Activated T-cell treated with anti-CD3 and anti-CD28 coated beads, Interleukin-2, amount 50 U/mL, for 4 hours (primary cell): ENCODE data around the gene HOXA9. TPM values are rescaled to one million over a fixed set of nuclear protein-coding genes. Genes with fewer than 3 reads are reported as not detected.

Experiments
- ATAC-seq, 2 donors: fragments of 200-7000 bp; cut with Tn5 transposase; one replicate each; pipeline ENCODE4 v1.10.0; 2021
- DNase-seq: peaks from one replicate; pipeline ENCODE4 v3.0.0-alpha.2; 2020
- H3K27me3 Mint-ChIP-seq: one replicate; pipeline ENCODE4 v1.8.0; 2021; ENCODE audit warnings: low read depth, mixed read lengths
- H3K36me3 Mint-ChIP-seq: one replicate; pipeline ENCODE4 v1.8.0; 2022; ENCODE audit warnings: mixed read lengths; ENCODE audit not compliant: insufficient read depth
- H3K4me1 Mint-ChIP-seq: one replicate; pipeline ENCODE4 v1.8.0; 2021; ENCODE audit warnings: low read depth, mixed read lengths
- H3K4me3 Mint-ChIP-seq: one replicate; pipeline ENCODE4 v1.8.0; 2021; ENCODE audit warnings: mild to moderate bottlenecking, moderate library complexity, mixed read lengths
- H3K9me3 Mint-ChIP-seq: one replicate; pipeline ENCODE4 v1.8.0; 2021; ENCODE audit warnings: mixed read lengths
- total RNA-seq, 3 donors: library from RNA; stranded (reverse); gene quantifications; one replicate each; pipeline ENCODE4 v1.2.1, GENCODE V29; 2021

The HOXA9 gene
- total RNA-seq, 3 donors from 2014 or later, result 0.28 to 0.76 TPM; not detected in 1

DNA sequence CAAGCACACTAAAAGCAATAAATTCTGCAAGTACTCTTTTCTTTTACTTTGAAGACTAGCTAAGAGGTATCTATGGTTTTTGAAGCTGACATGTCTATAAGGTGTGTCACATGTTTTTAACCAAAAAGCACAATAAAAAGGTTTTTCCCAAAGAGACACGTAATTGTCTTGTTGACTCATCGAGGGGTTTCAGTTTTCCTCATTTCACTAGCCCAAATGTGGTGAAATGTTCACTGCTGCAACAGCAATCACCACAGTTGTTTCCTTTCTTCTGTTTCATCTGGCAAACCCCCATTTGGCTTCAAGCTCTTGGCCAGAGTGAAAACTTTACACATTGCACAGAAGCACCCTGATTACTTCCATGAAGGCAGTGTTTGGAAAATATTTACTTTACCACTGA, 30.9 kb downstream of the HOXA9 start:
- ATAC-seq (peak; percentile 57 to 68), DNase-seq (no peak)
- Mint-ChIP-seq H3K27me3 (peaks cover 62% of the 10 kb centered on the region), H3K4me1 (peaks cover 13% of the 10 kb centered on the region), H3K36me3 (no peaks in the 10 kb centered on the region), H3K9me3 (no peaks in the 10 kb centered on the region), H3K4me3 (no peak overlapping the region)

- DNase-seq, result no peak
- H3K4me3 Mint-ChIP-seq, result no peak overlapping the region
- ATAC-seq, result no peak
- H3K27me3 Mint-ChIP-seq, result peaks cover 62% of the 10 kb centered on the region
- H3K9me3 Mint-ChIP-seq, result no peaks in the 10 kb centered on the region
- H3K4me1 Mint-ChIP-seq, result peaks cover 13% of the 10 kb centered on the region
- no peaks in the 10 kb centered on the region for H3K36me3 Mint-ChIP-seq
Observed at GRCh38 chr7:27133409-27134231, 31.7 kb downstream of the HOXA9 start.

DNA sequence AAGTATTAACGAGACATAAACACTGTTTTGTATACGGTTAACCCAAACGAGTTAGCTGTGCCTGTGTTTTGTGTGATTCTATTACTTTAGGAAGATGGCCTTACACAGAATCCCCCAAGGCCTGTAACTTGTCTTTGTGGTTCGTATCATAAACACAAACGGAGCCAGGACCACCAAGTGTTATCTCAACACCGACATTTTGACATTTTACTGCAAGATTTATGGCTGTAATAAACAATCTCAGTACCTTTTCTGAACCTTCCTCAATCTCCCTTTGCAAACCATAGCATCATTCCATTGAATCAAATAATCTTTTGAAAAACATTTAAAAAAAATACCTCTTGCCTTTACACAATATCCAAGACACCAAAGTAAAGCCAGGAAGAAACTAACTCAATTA, 32.4 kb downstream of the HOXA9 start:
- Mint-ChIP-seq H3K27me3 (peaks cover 59% of the 10 kb centered on the region), H3K4me1 (peaks cover 13% of the 10 kb centered on the region), H3K36me3 (no peaks in the 10 kb centered on the region), H3K4me3 (no peak overlapping the region), H3K9me3 (no peaks in the 10 kb centered on the region)
- DNase-seq, result no peak
- no peak for ATAC-seq

DNA sequence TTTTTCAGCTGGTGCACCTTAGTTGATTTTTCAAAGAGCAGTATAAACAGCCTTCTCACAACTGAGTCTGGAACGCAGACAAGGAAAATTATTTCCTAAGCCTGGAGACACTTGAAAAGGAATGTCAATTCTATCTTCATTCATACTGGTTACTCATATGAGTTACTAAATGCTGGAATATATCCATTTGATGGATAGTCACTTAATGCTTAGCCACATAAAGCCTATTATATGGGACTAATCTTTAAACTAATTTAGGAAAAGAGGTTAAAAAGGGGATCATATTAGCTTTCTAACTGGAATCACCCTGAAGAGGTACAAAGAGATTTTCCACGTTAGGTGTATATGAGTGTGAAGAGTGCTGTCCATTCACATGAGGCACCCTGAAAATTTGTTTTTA, 33.1 kb downstream of the HOXA9 start:
- Mint-ChIP-seq H3K4me3 (no peak overlapping the region), H3K36me3 (no peaks in the 10 kb centered on the region), H3K4me1 (peaks cover 13% of the 10 kb centered on the region), H3K27me3 (peaks cover 59% of the 10 kb centered on the region), H3K9me3 (no peaks in the 10 kb centered on the region)
- no peak for ATAC-seq
- no peak for DNase-seq

GRCh38 chr7:27131390-27131819, 33.9 kb downstream of the HOXA9 start:
- no peaks in the 10 kb centered on the region for H3K9me3 Mint-ChIP-seq
- DNase-seq, result no peak
- peaks cover 13% of the 10 kb centered on the region for H3K4me1 Mint-ChIP-seq
- H3K4me3 Mint-ChIP-seq, result peak overlapping the region; percentile 68
- H3K27me3 Mint-ChIP-seq, result peaks cover 60% of the 10 kb centered on the region
- no peaks in the 10 kb centered on the region for H3K36me3 Mint-ChIP-seq
- ATAC-seq, result no peak

- peak; percentile 85 to 88 for ATAC-seq
- Mint-ChIP-seq H3K4me3 (peak within 1 kb of the TSS; percentile 68), H3K4me1 (peaks cover 9% of the 10 kb centered on the region), H3K27me3 (peaks cover 54% of the 10 kb centered on the region), H3K36me3 (no peaks in the 10 kb centered on the region), H3K9me3 (no peaks in the 10 kb centered on the region)
- peak; percentile 73 for DNase-seq
Observed at GRCh38 chr7:27130540-27131389, 34.6 kb downstream of the HOXA9 start, which contains the start of gene HOXA4. TSS of gene HOXA4 (minus strand) at chr7:27130757. CDS start at chr7:27130733, 24 bp downstream.

GRCh38 chr7:27129729-27130539, 35.4 kb downstream of the HOXA9 start:
- Mint-ChIP-seq H3K36me3 (no peaks in the 10 kb centered on the region), H3K9me3 (no peaks in the 10 kb centered on the region), H3K27me3 (peaks cover 53% of the 10 kb centered on the region), H3K4me1 (peaks cover 7% of the 10 kb centered on the region), H3K4me3 (peak overlapping the region; percentile 32)
- DNase-seq (no peak), ATAC-seq (peak; percentile 18 to 20)

GRCh38 chr7:27128776-27129728, 36.3 kb downstream of the HOXA9 start:
- DNase-seq, result no peak
- no peak for ATAC-seq
- H3K27me3 Mint-ChIP-seq, result peaks cover 54% of the 10 kb centered on the region
- H3K4me3 Mint-ChIP-seq, result peak overlapping the region; percentile 42
- peaks cover 1% of the 10 kb centered on the region for H3K4me1 Mint-ChIP-seq
- no peaks in the 10 kb centered on the region for H3K9me3 Mint-ChIP-seq
- no peaks in the 10 kb centered on the region for H3K36me3 Mint-ChIP-seq

DNA sequence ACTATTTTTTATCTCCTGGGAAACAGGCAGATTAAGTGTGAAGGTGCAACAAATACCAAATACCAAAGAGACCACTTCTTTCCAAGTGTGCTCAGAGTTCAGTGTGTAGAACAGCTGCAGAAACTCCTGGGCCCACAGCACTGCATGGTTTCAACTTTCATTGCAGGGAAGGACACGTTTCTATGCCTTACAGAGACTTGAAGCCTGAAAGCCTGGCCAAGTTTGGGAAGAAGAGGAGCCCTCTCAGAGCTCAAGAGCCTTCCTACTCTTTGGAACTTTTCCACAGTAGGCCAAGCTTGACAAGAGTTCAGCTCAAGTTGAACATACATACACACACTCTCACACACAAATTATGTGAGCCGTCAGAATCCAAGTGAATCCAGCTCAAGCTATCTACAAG, 37.3 kb downstream of the HOXA9 start:
- Mint-ChIP-seq H3K36me3 (no peaks in the 10 kb centered on the region), H3K4me1 (no peaks in the 10 kb centered on the region), H3K4me3 (no peak overlapping the region), H3K9me3 (no peaks in the 10 kb centered on the region), H3K27me3 (peaks cover 51% of the 10 kb centered on the region)
- DNase-seq, result no peak
- no peak for ATAC-seq

DNA sequence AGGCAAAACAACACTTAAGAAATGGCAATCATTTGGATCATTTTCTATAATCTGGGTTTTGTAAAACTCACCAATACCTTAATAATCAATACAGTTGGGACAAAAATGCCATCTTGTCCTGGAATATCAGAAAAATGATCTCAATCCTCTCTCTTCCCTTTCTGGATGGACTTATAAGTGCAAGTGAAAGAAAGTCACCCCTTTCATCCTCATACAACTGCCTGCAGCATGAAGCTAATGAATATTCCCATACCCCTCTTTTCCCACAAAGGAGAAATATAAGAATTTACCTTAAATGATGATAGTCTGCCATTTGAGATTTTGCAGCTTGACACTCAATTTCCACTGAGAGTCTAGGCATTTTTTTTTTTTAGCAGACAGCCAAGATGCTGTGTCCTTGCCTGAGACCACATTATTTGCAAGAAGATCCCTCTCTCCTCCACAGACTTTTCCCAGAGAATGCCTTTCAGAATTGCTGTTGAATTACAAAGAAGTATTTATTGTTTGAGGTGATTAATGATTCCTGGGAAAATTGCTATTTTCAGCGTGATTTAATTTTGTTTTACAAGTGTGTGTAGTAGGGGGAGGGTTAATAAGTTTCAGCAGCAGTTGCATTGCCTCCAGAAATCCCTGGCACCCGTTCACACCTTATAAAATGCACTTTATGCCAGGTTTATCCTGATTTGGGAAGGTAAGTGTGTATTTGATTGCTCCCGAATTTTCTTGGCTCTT, 38.6 kb downstream of the HOXA9 start:
- no peaks in the 10 kb centered on the region for H3K9me3 Mint-ChIP-seq
- H3K27me3 Mint-ChIP-seq, result peaks cover 46% of the 10 kb centered on the region
- H3K4me1 Mint-ChIP-seq, result no peaks in the 10 kb centered on the region
- no peak overlapping the region for H3K4me3 Mint-ChIP-seq
- H3K36me3 Mint-ChIP-seq, result no peaks in the 10 kb centered on the region
- DNase-seq (no peak), ATAC-seq (no peak)

DNA sequence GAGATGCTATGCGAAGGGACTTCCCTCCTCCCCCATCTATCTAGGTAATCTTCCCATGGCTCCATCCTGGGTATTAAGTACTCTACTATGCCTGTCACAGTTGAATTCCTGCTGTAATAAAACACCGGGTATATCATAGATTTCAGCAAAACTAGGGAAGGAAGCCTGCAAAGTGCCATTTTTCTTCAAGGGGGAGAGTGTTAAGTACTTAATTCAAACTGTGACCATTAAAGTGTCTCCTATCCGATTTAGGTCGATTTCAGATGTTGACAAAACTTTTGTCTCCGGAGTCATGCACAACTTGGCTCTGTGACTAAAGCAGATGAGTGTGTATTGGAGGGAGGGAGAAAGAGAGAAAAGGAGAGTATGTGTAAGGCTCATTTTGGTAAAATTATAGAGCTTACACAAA, 39.3 kb downstream of the HOXA9 start:
- no peaks in the 10 kb centered on the region for H3K4me1 Mint-ChIP-seq
- no peak for ATAC-seq
- DNase-seq, result no peak
- no peaks in the 10 kb centered on the region for H3K36me3 Mint-ChIP-seq
- H3K9me3 Mint-ChIP-seq, result no peaks in the 10 kb centered on the region
- no peak overlapping the region for H3K4me3 Mint-ChIP-seq
- peaks cover 43% of the 10 kb centered on the region for H3K27me3 Mint-ChIP-seq

- ATAC-seq (no peak), DNase-seq (no peak)
- no peaks in the 10 kb centered on the region for H3K36me3 Mint-ChIP-seq
- H3K4me1 Mint-ChIP-seq, result no peaks in the 10 kb centered on the region
- H3K9me3 Mint-ChIP-seq, result no peaks in the 10 kb centered on the region
- H3K27me3 Mint-ChIP-seq, result peaks cover 43% of the 10 kb centered on the region
- no peak overlapping the region for H3K4me3 Mint-ChIP-seq
Observed at GRCh38 chr7:27124902-27125689, 40.2 kb downstream of the HOXA9 start.
